NCI-H146 treated with DMSO at 0.1 percent for 48 hours (cell line): ENCODE data around the gene MFSD12.
"Not testable (repeated sequence)": the region's sequence is repeated elsewhere in the genome, so short reads cannot be mapped to it uniquely, and the experiment has no call there.

ENCODE experiments used
- DNase-seq: peaks from one replicate; lab custom pipeline; 2025; ENCODE audit not compliant: unreplicated experiment; lab: John Stamatoyannopoulos, UW

MFSD12 gene

GRCh38 chr19:3508771-3509535 lies 48.4 kb downstream of the MFSD12 start:
- DNase-seq = no peak

- not testable (repeated sequence) for DNase-seq
Observed at GRCh38 chr19:3508121-3508661, 49.2 kb downstream of the MFSD12 start.

- DNase-seq = no peak
Observed at GRCh38 chr19:3507371-3508120, 49.8 kb downstream of the MFSD12 start.

- DNase-seq = no peak
Observed at GRCh38 chr19:3506384-3507340, 50.7 kb downstream of the MFSD12 start.

GRCh38 chr19:3505598-3506383 lies 51.6 kb downstream of the MFSD12 start, which contains the start of gene FZR1:
TSS of gene FZR1 (plus strand) at chr19:3506311. CDS start at chr19:3522990, 16,679 bp downstream.
- peak; percentile 88 for DNase-seq

- DNase-seq = peak; percentile 9
Observed at GRCh38 chr19:3504735-3505134, 52.7 kb downstream of the MFSD12 start.

- no peak for DNase-seq
Observed at GRCh38 chr19:3503036-3503572, 54.3 kb downstream of the MFSD12 start.

GRCh38 chr19:3501780-3502179 lies 55.6 kb downstream of the MFSD12 start:
- DNase-seq = no peak

GRCh38 chr19:3500429-3501101 lies 56.8 kb downstream of the MFSD12 start, which contains the start of gene DOHH:
TSS of gene DOHH (minus strand) at chr19:3500674. CDS start at chr19:3496814, 3,860 bp downstream.
- peak; percentile 84 for DNase-seq

GRCh38 chr19:3499738-3500428 lies 57.5 kb downstream of the MFSD12 start:
- no peak for DNase-seq

- DNase-seq = no peak
Observed at GRCh38 chr19:3497757-3498520, 59.4 kb downstream of the MFSD12 start.

- no peak for DNase-seq
Observed at GRCh38 chr19:3496392-3497273, 60.8 kb downstream of the MFSD12 start.

- DNase-seq = no peak
Observed at GRCh38 chr19:3494559-3494958, 62.8 kb downstream of the MFSD12 start.
